Germinal center (tissue), 1 donor: ENCODE data around the gene ATL3.
A peak's percentile ranks its signal among the peaks of the same experiment; 100 is the strongest.
"Not testable (repeated sequence)": the region's sequence is repeated elsewhere in the genome, so short reads cannot be mapped to it uniquely, and the experiment has no call there.

Experiments used
- DNase-seq: peaks from one replicate; pipeline ENCODE4 v3.0.0; 2012; ENCODE audit warnings: mixed read lengths, low spot score

ATL3 gene

DNA sequence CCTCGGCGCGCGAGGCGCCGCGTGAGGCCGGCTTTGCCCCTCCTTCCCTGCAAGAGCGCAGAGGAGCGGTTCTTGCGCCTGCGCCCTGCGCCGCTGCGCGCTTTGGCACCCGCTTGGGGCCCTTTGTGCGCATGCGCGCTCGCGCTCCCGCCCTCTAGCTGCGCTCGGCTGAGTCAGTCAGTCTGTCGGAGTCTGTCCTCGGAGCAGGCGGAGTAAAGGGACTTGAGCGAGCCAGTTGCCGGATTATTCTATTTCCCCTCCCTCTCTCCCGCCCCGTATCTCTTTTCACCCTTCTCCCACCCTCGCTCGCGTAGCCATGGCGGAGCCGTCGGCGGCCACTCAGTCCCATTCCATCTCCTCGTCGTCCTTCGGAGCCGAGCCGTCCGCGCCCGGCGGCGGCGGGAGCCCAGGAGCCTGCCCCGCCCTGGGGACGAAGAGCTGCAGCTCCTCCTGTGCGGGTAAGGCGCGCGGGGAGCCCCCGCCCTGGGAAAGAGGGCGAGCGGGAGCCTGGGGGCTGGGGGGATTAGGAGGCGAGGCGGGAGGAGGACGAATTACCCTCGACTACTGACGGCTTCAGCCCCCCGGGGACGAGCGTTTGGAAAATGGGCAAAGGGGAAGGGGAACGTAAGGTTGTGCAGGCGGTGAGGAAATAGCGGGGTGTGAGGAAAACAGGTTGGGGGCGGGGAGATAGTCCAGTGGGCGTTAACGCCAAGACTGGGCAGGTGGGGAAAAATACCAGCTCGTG is 10.3 kb upstream of the ATL3 start, which contains the start of gene RTN3:
TSS of gene RTN3 (plus strand) at position 180 of the 745 bp plus-strand sequence. CDS start at position 317, 137 bp downstream.
- DNase-seq: peak; percentile 99

DNA sequence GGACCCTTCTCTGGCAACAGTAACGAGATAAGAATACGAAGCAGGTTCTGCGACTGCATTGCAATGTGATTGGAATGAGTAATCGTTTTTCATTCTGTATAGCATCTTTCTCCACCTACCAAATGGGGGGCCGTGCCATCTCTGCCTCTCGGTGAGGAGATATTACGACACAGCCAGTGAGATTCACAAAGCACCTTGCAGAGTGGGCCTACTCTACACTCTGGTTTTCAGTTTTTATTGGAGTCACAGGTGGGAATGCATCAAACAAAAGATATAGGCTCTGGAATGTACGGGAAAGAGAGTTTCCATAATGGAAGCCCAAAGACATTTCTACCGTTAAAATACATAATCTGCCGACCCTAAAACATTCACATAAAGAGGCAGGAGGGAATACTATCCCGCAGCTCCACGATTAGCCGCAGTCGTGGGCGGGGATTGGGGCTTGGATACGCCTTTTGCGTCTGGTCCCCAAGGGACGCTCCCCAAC is 9.7 kb upstream of the ATL3 start:
- DNase-seq: peak; percentile 14

DNA sequence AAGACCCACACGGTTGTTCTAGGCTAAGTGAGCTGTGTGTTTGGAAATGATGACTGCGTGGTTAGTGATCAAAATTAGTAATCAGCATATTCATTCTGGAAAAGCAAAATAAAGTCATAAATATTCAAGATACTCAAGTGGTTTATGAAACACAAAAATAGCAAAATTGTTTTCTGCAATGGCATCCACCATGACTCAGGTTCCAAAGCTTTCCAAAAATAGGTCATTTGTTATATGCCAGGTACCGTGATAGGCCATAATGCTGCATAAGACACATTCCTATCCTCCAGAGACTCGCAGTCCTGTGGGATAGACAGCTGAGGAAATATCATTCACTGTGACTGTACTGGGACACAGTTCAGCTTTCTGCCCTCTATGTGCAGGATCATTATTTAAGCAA is 2.4 kb upstream of the ATL3 start:
- DNase-seq: no peak

DNA sequence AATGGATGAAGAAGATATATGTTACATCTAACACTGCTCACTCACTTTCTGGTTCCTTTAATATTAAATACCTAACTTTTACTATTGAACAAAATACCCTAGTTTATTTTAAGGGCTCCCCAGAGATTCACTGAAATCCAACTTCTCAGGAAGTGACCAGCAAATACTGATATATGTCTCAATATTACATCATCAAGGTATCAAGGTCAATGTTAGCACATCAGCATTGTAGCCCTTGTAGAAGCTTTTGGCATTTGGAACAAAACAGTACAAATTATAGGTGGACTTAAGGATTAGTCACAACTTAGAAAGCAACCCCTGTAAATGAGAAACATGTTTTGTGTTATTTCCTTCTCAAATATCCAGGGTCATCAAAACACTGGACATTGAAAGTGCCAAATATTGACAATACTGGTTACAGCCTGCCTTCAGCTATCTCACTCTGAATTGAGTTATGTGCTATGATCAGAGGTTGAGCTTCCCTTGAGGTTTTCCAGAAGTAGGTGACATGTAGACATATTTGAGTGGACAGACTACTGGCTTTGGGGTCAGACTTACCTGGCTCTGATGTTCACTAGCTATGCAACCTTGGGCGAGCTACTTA is 1.9 kb upstream of the ATL3 start:
- no peak for DNase-seq

DNA sequence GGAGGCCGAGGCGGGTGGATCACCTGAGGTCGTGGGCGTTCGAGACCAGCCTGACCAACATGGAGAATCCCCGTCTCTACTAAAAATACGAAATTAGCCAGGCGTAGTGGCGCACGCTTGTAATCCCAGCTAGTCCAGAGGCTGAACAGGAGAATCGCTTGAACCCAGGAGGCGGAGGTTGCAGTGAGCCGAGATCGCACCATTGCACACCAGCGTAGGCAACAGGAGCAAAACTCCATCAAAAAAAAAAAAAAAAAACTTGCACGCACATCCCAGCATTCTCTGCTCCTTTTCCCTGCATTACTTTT is 934 bp upstream of the ATL3 start:
- no peak for DNase-seq

DNA sequence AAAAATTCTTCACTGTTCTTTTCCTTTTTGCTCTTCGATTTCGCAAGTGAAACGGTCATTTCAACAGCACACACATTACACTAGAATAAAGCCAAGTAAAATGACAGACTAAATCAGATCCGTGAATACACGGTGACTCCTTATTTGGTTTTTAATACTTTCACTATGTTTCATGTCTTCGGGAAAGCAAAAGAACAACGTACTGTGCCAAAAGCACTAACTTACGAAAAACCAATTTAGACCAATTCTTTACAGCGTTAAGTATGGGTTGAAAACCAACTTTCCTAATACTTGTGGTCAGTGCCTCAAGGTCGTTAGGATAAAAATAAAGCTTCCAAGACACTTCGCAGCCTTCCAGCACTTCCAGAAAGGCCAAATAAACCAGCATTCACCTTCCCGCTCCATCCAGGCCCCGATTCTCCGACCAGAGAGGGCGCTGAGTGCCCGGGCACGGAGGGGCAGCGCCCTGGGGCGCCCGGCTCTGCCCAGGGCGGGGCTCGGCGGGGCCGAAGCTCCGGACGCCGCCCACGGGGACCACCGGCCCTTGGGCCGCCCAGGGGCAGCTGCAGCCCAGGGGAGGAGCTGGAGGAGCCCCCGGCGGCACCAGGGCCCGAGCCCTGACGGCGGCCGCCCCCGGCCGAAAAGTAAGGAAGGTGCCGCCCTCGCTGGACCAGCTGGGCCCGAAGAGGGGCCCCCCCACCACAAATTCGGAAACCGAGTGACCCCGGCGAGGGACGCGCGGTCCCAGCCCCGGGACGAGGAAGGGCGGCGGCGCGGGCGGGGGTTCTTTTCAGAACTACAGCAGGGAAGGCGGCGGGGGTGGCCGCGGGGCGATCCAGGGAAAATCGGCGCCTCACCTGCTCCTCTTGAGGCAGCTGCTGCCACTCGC is 499 bp downstream of the ATL3 start:
- peak; percentile 56 for DNase-seq

DNA sequence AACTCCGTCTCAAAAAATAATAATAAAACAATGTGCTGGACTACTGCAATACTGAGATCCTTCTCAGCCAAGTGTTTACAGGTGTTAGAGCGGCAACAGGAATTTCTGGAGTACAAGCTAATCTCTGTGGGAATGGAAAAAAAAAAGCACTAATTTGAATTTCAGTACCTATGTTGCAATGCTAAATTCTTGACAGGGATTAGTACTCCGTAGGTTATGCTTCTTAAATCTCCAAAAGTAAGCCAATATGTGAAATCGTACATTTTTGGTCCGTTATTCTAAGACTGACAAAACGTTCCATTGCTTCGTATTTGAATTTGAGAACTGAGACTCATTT is 1.1 kb downstream of the ATL3 start:
- no peak for DNase-seq

DNA sequence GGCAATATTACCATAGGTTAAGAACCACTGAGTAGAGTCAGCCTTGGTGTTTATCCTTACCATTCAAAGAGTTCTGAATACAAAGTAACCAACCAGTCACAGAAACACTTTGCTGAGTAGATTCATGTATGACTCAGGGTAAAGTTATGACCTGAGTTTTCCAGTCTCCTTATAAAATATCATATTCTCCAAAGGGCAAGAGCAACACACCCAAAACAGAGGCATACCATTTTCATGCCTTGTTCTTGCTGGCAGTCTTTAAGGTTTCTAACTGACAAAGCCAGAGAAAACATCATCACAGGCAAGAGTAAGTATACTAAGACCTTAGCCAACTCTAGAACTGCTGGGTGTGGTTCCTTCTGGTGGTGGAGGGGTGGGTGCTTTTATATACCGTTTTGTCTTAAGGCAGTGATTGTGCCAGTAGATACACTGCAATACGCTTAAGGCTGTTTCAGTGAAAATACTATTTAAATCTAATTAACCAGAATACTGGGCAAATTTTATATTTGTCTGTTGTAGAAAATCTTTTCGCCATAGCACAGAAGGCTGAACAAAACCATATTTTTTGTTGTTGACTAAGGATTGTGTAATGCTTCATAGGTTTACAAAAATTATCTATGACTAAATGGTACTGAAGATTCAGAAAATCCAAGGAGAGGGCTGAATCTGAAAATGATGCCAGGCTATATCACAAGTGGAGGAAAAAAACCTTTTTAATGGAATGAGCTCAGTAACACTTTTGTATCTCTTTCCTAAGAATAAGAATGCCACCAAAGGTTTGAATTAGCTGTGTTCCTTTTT is 3.0 kb downstream of the ATL3 start:
- no peak for DNase-seq

DNA sequence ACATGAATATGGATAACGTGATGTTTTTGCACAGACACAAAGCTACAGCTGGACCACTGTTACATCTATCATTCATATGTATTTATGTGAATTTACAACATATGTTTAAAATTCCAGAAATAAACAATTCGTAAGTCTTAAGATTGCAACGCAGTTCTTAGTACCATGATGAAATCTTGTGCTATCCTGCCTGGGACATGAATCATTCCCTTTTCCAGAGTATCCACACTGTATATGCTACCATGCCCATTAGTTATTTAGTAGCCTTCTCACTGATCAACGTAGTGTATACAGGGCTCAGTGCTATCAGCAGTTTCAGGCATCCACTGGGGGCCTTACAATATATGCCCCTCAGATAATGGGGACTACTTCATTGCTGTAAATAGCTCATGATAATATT is 4.3 kb downstream of the ATL3 start:
- no peak for DNase-seq

DNA sequence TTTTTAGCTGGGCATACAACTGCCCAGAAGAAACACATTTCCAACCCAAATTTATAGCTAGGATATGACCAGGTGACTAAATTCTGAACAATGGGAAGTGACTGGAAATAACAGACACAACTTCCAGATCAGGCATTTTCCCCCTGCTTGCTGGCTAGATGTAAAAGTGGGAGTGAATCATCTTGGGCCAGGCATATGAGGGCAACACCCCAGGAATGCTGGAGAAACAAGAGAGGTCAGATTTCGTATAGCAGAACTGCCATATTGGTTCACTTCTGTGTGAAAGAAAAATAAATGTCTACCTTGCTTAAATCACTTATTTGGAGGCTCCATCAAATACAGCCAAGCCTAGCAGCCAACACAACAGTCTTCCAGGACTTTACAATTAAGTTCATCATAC is 7.4 kb downstream of the ATL3 start:
- DNase-seq: no peak

DNA sequence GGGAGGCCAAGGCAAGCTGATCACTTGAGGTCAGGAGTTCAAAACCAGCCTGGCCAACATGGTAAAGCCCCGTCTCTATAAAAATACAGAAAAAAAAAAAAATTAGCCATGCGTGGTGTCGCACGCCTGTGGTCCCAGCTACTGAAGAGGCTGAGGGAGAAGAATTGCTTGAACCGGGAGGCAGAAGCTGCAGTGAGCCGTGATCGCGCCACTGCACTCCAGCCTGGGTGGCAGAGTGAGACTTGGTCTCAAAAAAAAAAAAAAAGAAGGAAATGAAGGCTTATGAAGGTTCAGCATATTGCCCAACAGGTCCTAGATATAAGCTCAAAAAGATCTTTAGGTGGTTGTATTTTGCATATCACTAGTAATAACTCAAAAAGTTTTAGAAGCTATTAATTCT is 10.2 kb downstream of the ATL3 start:
- no peak for DNase-seq

DNA sequence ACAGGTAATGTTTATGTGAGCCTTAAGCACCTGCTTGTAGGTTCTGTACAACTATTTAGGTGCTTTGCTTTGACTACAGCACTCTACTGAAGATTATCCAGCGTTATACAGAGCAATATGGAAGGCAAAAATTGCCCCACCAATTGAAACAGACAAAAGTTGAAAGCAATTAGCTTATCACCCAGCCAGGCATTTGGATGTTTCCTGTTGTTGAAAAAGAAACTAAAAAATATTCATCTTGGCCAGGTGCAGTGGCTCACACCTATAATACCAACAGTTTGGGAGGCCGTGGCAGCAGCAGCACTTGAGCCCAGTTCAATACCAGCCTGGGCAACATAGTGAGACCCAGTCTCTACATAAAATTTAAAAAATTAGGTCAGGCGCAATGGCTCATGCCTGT is 18.5 kb downstream of the ATL3 start:
- no peak for DNase-seq

DNA sequence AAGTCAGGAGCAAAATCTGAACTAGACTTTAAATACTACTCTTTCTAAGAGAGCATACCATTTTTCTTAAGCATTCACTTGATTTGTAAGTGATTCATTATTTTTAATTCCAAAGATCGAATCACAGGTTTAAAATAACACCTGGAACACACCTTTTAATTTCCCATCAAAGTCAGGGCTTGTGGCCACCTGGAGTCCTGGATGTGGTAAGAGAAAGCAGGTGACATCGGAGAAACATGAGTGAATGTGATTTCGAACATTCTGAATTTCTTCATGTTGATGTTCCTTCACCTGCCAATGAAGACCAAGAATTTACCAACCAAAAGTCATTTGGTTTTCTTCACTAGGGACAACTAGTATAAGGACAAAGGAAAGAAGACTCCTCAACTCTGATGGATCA is 28.0 kb downstream of the ATL3 start:
- no peak for DNase-seq

DNA sequence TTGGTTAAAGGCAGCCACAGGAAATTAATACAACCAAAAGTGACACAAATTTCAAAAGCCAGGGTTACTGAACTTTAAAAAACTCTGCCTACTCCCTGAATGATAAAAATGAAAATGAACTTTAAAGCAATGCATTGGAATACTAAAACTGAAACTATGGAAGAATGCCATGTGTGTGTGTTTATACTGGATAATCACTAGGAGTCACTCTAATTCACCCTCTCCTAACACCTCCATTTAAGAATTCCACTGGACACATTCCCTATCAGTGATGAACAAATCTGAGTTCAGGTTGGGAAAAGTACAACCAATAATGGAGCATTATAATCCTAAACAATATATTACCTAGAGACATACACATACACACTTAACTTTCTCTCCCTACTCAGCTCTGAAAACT is 29.4 kb downstream of the ATL3 start:
- DNase-seq: no peak

DNA sequence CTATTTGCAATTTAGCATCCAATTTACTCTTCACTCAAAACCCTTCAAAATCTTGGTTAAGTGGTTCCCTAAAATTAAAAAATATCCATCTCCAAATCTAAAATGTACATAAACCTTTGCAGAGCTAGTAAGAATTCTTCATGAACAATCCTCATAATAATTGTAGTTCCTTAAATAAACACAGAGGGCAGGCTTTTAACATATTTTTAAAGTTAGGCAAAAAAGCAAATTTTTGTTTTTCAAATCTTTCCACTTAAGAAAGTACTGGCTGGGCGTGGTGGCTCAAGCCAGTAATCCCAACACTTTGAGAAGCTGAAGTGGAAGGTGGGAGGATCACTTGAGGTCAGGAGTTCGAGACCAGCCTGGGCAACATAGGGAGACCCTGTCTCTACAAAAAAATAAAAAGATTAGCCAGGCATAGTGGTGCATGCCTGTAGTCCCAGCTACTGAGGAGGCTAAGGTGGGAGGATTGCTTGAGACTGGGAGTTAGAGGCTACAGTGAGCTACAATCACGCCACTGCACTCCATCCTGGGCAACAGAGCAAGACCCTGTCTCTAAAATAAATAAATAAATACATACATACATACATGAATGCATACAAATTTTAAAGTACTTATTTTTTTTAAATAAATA is 31.9 kb downstream of the ATL3 start:
- no peak for DNase-seq

DNA sequence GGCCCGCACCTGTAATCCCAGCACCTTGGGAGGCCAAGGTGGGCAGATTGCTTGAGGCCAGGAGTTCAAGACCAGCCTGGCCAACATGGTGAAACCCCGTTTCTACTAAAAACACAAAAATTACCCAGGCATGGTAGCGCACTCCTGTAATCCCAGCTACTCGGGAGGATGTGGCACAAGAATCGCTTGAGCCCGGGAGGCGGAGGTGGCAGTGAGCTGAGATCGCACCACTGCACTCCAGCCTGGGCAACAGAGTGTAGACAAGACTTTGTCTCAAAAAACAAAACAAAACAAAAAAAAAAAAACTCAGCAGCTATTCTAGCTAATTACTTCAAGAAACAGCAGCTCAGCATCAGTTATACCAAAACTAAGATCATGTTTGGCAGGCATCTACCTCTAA is 32.7 kb downstream of the ATL3 start:
- DNase-seq: not testable (repeated sequence)

DNA sequence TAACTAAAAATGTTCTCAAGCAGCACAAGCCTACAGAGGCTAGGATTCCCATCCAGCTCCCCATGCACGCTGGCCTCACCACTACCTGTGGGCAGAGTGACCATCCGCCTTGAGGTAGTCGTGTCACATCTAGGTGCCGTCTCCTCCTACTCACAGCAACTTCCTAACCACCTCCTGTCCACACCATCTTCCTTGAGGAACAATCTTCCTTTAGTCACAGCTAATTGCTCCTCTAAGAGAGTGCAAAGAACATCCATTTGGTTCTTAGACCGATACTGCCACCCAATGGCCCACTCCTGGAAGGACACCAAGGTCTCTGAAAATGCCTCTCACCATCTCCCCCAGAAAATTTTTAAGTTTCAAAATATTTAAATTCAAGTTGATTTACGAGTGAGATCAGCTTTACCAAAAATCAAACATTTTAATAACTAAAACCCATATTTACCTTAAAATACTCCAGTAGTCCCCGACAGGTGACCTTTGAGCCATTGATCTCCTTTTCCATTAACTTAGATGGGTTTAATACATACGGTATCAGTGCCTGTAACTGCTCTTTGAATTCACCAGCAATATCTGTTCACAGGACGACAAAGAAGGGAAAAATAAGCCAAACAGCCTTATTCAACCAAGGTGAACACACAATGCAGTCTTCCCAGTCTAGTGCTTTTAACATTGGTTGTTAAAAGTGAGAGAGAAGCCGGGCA is 35.3 kb downstream of the ATL3 start:
- peak; percentile 75 for DNase-seq

DNA sequence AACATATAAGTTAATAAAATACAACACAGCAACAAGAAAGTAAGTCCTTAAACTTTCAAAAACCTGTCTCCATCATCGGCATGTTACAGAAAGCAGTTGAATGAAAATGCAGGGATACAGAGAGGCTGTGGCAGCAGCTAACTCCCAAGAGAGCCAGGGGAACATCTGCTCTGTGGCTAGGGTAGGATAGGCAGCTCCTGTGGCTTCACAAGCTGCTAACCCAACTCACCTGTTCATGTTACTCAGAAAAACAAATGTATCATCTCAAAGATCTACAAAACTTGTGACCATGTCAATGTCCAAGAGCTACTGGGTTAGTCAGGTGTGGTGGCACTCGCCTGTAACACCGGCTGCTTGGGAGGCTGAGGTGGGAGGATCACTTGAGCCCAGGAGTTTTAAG is 41.8 kb downstream of the ATL3 start:
- no peak for DNase-seq

DNA sequence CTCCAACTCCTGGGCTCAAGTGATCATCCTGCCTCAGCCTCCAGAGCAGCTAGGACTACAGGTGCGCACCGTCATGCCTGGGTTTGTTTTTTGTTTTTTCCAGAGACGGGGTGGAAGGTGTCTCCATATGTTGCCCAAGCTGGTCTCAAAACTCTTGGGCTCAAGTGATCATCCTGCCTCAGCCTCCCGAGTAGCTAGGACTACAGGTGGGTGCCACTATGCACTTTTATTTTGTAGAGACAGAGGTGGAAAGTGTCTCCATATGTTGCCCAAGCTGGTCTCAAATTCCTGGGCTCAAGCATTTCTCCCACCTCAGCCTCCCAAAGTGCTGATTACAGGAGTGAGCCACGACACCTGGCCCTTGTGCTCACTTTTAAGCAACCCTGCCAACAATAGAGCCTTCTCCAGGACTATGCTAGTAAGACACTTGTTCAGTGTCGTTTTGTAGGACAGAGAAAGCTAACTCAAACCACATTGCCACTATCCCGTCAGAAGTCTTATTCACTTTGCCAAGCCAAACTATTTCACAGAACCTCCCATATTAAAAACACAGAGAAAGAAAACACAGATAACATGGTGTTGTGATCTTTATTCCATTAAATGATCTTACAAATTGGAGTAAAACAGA is 47.5 kb downstream of the ATL3 start:
- DNase-seq: no peak

DNA sequence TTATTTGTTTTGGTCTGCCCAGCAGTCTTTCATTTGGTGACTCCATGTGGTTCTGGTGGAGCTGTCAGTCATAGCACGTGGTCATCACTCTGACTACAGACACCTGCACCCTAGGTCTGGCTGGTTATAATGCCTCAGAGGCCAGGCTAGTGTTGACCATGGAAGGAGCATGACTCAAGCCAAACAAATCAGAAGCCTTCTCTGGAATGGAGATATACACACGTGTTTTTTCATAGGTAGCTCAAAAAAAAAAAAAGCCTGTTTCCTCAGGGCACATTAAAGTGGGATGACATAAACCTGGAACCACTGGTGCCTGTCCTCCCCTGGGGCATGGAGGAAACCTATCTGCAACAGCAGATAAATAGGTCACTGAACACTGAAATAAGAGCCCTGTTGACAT is 48.9 kb downstream of the ATL3 start:
- no peak for DNase-seq

DNA sequence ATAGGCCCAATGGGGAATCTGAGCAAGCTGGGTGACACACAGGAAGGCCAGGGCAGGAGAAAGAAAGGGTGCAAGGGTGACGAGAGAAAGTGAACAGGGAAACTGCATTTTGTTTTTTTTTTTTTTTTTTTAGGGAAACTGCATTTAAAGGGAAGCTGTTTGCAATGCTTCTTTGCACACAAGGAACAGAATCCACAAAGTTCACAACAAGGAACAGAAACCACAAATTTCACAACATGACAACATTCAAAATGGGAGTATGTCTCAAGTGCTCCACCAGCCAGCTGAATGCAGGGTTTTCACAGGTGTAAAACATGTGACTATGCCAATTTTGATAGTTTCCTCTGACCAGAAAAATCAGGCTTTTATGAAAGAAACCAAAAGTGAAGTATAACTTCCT is 50.1 kb downstream of the ATL3 start:
- DNase-seq: no peak
